Upper lobe of left lung (tissue), 4 donors: ENCODE measurements around the gene DGKQ.

Experiments
- CTCF ChIP-seq, 6 experiments: fragments of 450-650 bp in 4 of 6; fragments of 200-600 bp in 2 of 6; sonication (generic) in 2 of 6; IDR thresholded peaks; one replicate each; pipeline ENCODE4 v1.5.1; 2016 to 2019; ENCODE audit warnings: antibody characterized with exemption in 6 of 6
- EP300 ChIP-seq, 4 donors: sonication (generic); formaldehyde crosslinking; IDR thresholded peaks; one replicate each; pipeline ENCODE4 v1.5.1; 2017; ENCODE audit warnings: antibody characterized with exemption in 4 of 4, control low read depth in 2 of 4
- POLR2A ChIP-seq, 4 donors: fragments of 450-650 bp; IDR thresholded peaks; one replicate each; pipeline ENCODE4 v1.5.1; 2016 to 2017; ENCODE audit warnings: antibody characterized with exemption in 4 of 4, mild to moderate bottlenecking in 2 of 4

- TF ChIP-seq CTCF (IDR thresholded peaks at IDR 0.05) (no peak), POLR2A (IDR thresholded peaks at IDR 0.05) (no peak), EP300 (IDR thresholded peaks at IDR 0.05) (no peak)
These were observed 41.8 kb upstream of the DGKQ start for GRCh38 chr4:1015179-1015578.
